BLaER1 treated with 17β-estradiol and CSF1 and Interleukin-3, amounts not matched to agents 10 nM and 100 nM (cell line): ENCODE results near the gene PDE4DIP.
"Not testable (repeated sequence)": the region's sequence is repeated elsewhere in the genome, so short reads cannot be mapped to it uniquely, and the experiment has no call there.

Experiments
- H3K27ac ChIP-seq, 11 experiments: shearing (Covaris generic); formaldehyde crosslinking; 2 replicates each; pipeline ENCODE4 v1.8.1; 2022
- H3K27me3 ChIP-seq, 11 experiments: shearing (Covaris generic); formaldehyde crosslinking; 2 replicates each; pipeline ENCODE4 v1.8.1; 2022
- H3K36me3 ChIP-seq, 11 experiments: shearing (Covaris generic); formaldehyde crosslinking; 2 replicates each; pipeline ENCODE4 v1.8.1; 2022
- H3K4me1 ChIP-seq, 10 experiments: shearing (Covaris generic); formaldehyde crosslinking; 2 replicates each; pipeline ENCODE4 v1.8.1; 2022
- H3K4me2 ChIP-seq, 11 experiments: shearing (Covaris generic); formaldehyde crosslinking; 2 replicates each; pipeline ENCODE4 v1.8.1; 2022
- H3K4me3 ChIP-seq, 10 experiments: shearing (Covaris generic); formaldehyde crosslinking; 2 replicates each; pipeline ENCODE4 v1.8.1; 2022
- H3K9ac ChIP-seq, 11 experiments: shearing (Covaris generic); formaldehyde crosslinking; 2 replicates each; pipeline ENCODE4 v1.8.1; 2022
- H3K9me3 ChIP-seq, 11 experiments: shearing (Covaris generic); formaldehyde crosslinking; replicated peaks in 1 of 11; 2 replicates each; pipeline ENCODE4 v1.8.1; 2022
- H4K20me1 ChIP-seq, 11 experiments: shearing (Covaris generic); formaldehyde crosslinking; 2 replicates each; pipeline ENCODE4 v1.8.1; 2022

PDE4DIP gene

DNA sequence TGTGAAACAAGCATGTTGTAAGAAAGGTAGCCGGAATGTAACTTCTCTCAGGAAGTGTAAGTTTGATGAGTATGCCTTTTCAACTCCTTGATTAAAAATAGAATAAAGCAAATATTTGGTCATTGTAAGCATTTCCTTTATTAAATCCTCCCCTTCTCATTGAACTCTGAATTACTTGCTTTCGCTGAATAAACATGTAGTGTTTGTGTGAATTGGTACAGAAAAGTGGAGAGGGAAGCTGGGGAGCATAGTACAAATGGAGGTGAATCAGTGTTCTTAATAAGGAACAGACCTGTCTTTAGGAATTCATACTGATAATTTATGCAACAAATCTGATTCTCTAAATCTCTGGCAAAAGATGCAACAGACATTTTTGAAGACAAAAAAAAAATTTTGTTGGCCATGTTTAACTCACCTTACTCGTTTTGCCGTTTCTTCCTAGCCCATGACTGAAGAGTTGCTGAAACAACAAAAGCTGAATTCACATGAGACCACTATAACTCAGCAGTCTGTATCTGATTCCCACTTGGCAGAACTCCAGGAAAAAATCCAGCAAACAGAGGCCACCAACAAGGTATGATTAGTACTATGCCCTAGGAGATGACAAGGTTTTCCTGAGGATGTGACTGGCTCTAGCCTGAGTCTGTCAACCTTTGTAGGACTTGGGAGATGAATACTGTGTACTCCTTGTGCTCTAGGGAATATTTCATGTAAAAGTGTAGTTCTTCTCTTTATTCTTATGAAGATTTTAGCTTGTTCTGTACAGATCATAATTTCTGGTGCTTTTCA, 116.2 kb downstream of the PDE4DIP start:
- not testable (repeated sequence) for H3K9ac ChIP-seq, H3K4me3 ChIP-seq, H3K36me3 ChIP-seq, H3K4me2 ChIP-seq, H3K9me3 ChIP-seq, H3K27ac ChIP-seq, H4K20me1 ChIP-seq, H3K4me1 ChIP-seq, H3K27me3 ChIP-seq

DNA sequence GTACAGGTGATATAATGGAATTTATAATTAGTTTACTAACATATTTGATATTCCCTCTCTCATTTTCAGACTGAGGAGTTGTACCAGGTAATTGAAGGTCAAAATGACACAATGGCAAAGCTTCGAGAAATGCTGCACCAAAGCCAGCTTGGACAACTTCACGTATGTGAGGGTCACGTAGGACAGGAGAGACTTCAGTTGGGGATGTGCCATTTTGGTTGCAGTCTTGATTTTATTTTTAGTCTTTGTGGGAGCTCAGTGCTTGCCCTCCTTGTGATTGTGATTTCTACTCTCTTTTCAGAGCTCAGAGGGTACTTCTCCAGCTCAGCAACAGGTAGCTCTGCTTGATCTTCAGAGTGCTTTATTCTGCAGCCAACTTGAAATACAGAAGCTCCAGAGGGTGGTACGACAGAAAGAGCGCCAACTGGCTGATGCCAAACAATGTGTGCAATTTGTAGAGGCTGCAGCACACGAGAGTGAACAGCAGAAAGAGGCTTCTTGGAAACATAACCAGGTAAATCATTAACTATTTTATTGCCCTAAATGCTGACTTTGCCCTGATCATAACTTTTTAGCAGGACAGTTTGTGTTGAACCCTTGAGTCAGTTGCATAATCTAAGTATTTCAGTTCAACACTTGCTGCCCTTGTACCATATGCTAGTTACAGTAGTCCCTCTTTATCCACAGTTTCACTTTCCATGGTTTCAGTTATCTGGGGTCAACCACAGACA, 118.1 kb downstream of the PDE4DIP start:
- not testable (repeated sequence) for H3K36me3 ChIP-seq, H4K20me1 ChIP-seq, H3K9me3 ChIP-seq, H3K4me1 ChIP-seq, H3K27ac ChIP-seq, H3K27me3 ChIP-seq, H3K9ac ChIP-seq, H3K4me2 ChIP-seq, H3K4me3 ChIP-seq

DNA sequence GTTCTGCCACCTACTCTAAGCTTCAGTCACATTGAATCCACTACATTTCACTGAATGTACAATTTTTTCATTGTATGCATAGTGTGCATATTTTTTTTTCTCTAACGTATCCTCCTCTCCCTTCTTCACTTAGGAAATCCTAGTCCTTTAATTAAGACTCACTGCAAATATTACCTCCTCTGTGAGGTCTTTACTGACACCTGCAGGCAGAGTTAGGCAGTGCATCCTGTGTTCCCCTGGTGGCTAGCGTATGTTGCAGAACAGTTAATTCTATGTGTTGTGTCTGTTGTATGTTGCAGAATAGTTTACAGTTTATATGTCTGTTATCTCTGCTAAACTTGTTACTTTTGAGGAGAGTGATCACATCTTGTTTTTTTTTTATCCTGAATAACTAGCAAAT, 121.9 kb downstream of the PDE4DIP start:
- not testable (repeated sequence) for H3K27ac ChIP-seq, H3K4me2 ChIP-seq, H4K20me1 ChIP-seq, H3K36me3 ChIP-seq, H3K4me1 ChIP-seq, H3K4me3 ChIP-seq, H3K9me3 ChIP-seq, H3K27me3 ChIP-seq, H3K9ac ChIP-seq

DNA sequence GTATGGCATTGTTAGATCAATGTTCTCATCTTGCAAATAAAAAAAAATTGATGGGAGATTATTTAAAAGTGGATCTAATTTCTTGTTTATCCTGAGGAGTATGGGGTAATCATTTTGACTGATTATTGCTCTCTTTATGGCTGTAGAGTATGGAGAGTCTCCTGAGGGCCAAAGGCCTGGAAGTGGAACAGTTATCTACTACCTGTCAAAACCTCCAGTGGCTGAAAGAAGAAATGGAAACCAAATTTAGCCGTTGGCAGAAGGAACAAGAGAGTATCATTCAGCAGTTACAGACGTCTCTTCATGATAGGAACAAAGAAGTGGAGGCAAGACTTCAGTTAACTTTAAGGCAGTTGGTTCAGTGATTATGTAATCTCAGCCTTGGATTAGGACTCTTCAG, 123.4 kb downstream of the PDE4DIP start:
- H3K4me1 ChIP-seq, H3K27me3 ChIP-seq, H3K4me3 ChIP-seq, H3K9ac ChIP-seq, H4K20me1 ChIP-seq, H3K4me2 ChIP-seq, H3K36me3 ChIP-seq, H3K9me3 ChIP-seq, H3K27ac ChIP-seq: not testable (repeated sequence)

DNA sequence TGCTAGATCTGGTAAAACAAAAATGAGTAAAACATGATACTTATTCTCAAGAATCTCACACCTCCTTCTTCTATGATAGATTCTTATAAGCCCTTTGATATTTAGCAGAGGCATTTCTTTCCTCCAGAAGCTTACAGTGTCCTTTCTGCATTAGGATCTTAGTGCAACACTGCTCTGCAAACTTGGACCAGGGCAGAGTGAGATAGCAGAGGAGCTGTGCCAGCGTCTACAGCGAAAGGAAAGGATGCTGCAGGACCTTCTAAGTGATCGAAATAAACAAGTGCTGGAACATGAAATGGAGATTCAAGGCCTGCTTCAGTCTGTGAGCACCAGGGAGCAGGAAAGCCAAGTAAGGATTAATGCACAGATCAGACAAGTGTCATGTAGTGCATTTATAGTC, 124.5 kb downstream of the PDE4DIP start:
- not testable (repeated sequence) for H3K4me2 ChIP-seq, H4K20me1 ChIP-seq, H3K4me3 ChIP-seq, H3K9ac ChIP-seq, H3K27me3 ChIP-seq, H3K27ac ChIP-seq, H3K9me3 ChIP-seq, H3K36me3 ChIP-seq, H3K4me1 ChIP-seq

DNA sequence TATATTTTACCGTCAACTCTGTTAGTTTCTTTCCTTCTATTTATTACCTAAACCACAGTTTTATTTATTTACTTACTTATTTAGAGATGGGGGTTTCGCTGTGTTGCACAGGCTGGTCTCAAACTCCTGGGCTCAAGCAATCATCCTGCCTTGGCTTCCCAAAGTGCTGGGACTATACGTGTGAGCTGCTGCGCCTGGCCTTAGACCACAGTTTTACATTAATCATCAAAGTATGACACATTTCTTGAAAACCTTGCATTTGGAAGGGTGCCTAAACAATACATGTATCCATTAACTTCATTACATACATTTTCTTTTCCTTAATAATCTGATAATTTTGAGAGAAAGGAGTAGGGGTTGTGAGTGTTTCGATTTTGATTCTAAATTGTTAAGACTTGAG, 124.9 kb downstream of the PDE4DIP start:
- not testable (repeated sequence) for H3K27ac ChIP-seq

DNA sequence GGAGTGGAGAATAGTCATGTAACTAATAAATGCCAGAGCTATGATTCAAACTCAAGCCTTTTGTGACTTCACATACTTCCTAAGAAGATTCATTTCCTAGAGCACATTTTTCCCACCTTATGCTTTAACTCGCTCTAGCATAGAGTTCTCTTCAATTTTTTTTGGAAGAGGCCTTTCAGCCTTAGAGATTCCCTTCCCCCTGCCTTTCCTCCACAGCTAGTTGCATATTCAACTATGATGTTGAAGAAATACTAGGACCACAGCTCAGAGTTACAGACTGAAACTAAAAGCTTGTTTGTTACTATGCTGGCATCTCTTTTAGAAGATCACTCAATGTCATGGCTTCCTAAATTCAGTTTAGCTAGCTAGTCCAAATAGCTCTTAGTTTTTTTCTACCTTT, 131.2 kb downstream of the PDE4DIP start:
- H3K27me3 ChIP-seq, H4K20me1 ChIP-seq, H3K9me3 ChIP-seq, H3K4me3 ChIP-seq: not testable (repeated sequence)
- peak overlapping the region in 8 of 11 experiments; percentile 15 to 60 (median 44); a peak in 9 of 22 replicates for H3K4me2 ChIP-seq
- peak overlapping the region in 3 of 11 experiments; percentile 47 to 55 (median 49); a peak in 8 of 22 replicates for H3K9ac ChIP-seq
- peaks cover 0 to 12% (median 7%) of the 10 kb centered on the region in 10 experiments; a peak in 11 of 20 replicates for H3K4me1 ChIP-seq
- peak overlapping the region in 8 of 11 experiments; percentile 36 to 81 (median 64); a peak in 16 of 22 replicates for H3K27ac ChIP-seq
- peaks cover 25 to 29% (median 28%) of the 10 kb centered on the region in 11 experiments for H3K36me3 ChIP-seq

More for the DNA sequence above, 124.9 kb downstream of the PDE4DIP start:
- H3K4me3 ChIP-seq, H4K20me1 ChIP-seq, H3K36me3 ChIP-seq, H3K9ac ChIP-seq, H3K4me1 ChIP-seq, H3K27me3 ChIP-seq, H3K9me3 ChIP-seq, H3K4me2 ChIP-seq: not testable (repeated sequence)

DNA sequence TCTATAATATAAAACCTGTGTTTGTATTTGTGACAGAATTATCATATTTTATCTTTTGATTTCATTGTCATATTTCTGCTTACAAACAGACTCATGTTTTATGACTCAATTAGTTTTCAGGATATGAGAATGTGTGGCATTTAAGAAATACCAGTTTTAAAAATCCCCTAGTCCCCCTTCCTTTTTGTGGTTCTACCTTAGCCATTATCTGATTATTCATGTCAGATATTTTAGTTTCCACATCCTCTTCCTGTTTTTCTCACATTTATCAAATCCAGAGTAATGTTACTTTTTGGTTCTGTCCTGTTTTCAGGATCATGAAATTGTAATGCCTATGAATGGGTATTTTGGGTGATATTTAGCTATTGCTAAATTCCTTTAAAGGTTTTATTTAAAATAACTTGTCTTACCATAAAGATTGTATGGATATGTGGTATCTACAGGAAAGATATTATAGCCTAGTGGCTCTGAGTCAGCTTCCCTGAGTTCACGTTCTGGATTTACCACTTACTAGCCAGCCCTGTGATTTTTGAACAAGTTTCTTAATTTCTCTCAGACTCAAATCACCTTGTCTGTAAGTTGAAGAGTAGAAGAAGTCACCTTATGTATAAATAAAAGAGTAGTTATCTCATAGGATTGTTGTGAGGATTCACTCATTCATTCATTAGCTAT, 131.8 kb downstream of the PDE4DIP start:
- Histone ChIP-seq H3K36me3 (peaks cover 28 to 34% (median 31%) of the 10 kb centered on the region in 11 experiments), H3K4me1 (peaks cover 0 to 12% (median 7%) of the 10 kb centered on the region in 10 experiments; a peak in 11 of 20 replicates), H3K27ac (peak overlapping the region in 8 of 11 experiments; percentile 36 to 81 (median 64); a peak in 16 of 22 replicates), H3K4me2 (peak overlapping the region in 7 of 11 experiments; percentile 21 to 60 (median 43); a peak in 8 of 22 replicates), H3K9ac (peak overlapping the region in 3 of 11 experiments; percentile 47 to 55 (median 49); a peak in 6 of 22 replicates)
- H3K27me3 ChIP-seq, H3K4me3 ChIP-seq, H3K9me3 ChIP-seq, H4K20me1 ChIP-seq: not testable (repeated sequence)

DNA sequence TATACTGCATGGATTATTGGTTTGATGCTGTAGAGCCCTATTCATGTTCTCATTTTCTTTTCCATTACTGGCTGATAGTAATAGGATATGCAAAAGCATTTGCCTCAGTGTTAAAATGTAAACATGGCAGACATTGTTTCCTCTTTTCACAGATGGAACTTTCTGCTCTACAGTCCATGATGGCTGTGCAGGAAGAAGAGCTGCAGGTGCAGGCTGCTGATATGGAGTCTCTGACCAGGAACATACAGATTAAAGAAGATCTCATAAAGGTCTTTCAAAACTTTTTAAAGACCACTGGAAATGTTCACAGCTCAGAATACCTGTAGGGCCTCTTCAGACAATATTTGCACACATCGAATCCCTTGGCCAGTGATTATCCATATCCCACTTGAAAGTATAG, 133.6 kb downstream of the PDE4DIP start:
- H3K27ac ChIP-seq, H3K4me2 ChIP-seq: not testable (repeated sequence)

DNA sequence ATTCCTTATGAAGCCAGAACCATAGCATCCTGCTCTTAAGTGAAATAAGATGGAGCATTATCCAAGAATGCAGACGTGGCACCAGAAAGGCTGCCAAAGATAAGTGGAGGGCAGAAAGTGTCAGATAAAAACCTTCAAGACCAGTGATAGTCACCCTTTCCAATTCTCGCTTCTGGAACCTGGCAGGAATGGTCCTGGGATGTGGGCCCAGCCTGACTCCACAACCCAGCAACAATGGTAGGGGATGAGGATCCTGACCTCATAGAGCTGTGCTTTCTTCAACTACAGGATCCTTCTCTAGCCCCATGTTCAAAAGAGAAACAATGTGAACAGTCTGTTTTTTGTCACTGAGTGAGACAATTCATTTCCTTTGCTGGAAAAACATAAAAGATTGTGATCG, 145.2 kb downstream of the PDE4DIP start:
- H3K9ac ChIP-seq, H3K4me1 ChIP-seq, H4K20me1 ChIP-seq: not testable (repeated sequence)

More for the DNA sequence above, 133.6 kb downstream of the PDE4DIP start:
- H3K27me3 ChIP-seq, H3K9ac ChIP-seq, H3K4me3 ChIP-seq, H4K20me1 ChIP-seq, H3K9me3 ChIP-seq: not testable (repeated sequence)
- peaks cover 32 to 52% (median 40%) of the 10 kb centered on the region in 11 experiments for H3K36me3 ChIP-seq
- peaks cover 0 to 12% (median 7%) of the 10 kb centered on the region in 10 experiments; a peak in 11 of 20 replicates for H3K4me1 ChIP-seq

DNA sequence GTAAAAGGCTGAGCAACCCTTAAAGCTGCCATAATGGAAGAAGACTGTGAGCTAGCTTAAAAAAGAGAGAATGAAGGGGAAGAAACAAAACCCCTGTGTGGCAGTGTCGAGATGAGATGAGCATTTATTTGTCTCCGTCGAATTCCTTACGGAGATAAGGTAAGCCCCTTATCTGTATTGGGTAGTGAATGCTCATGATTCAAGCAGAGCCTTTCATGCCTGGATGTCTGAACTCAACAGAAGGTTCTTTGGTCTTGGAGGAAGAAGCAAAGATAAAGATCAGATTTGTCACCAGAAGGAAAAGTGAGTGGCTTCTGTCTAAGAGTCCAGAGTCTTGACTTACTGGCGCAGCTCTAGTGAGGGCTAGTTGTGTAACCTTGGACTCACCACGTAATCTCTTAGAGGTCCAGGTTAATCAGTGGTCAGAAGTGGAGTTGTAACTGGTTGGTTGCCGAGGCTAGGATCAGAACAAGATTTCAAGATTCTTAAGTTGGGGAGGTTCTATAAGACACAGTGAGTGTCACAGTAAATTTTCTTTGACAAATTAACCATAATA, 146.1 kb downstream of the PDE4DIP start:
- H3K4me1 ChIP-seq, H3K9ac ChIP-seq, H3K36me3 ChIP-seq, H4K20me1 ChIP-seq, H3K27ac ChIP-seq, H3K4me3 ChIP-seq, H3K9me3 ChIP-seq, H3K4me2 ChIP-seq, H3K27me3 ChIP-seq: not testable (repeated sequence)

More for the DNA sequence above, 145.2 kb downstream of the PDE4DIP start:
- H3K36me3 ChIP-seq, H3K4me3 ChIP-seq, H3K9me3 ChIP-seq, H3K4me2 ChIP-seq, H3K27ac ChIP-seq, H3K27me3 ChIP-seq: not testable (repeated sequence)

DNA sequence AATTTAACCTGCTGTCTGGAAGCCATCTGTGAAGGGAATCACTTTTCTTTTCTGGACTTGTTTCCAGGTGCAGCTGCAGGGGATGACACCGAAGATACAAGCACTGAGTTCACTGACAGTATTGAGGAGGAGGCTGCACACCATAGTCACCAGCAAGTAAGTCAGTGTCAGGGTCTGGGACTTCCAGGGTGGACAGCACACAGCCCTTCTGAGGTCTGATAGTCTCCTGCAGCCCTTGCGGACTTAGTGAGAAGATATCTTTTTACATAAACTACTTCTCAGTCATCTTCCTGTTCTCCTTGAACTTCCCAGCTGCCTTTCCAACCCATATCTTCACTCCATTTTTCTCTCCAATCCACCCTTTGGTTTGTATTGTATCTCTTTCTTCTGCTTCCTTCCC, 147.6 kb downstream of the PDE4DIP start:
- not testable (repeated sequence) for H3K4me2 ChIP-seq, H3K4me3 ChIP-seq, H3K27me3 ChIP-seq, H3K9me3 ChIP-seq, H3K4me1 ChIP-seq, H3K9ac ChIP-seq, H3K27ac ChIP-seq, H4K20me1 ChIP-seq, H3K36me3 ChIP-seq

DNA sequence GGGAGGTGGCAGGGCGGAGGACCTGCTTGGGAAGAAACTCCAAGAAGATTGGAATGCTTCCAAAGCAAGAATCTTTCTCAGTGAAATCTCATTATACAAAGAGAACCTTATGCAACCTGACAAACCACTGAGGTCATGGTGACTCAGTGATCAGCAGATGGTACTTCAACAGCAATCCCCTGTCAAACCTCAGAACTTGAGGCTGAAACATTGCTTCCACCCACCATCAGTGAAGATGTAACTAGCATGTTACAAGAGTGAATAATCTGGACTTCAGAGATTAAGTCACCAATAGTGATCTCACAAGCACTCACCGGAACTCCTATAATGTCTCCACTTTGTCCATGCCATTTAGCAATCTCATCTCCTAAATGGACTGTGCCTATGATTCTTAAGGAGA, 148.1 kb downstream of the PDE4DIP start:
- not testable (repeated sequence) for H3K27ac ChIP-seq, H3K4me2 ChIP-seq

More for the DNA sequence above, 148.1 kb downstream of the PDE4DIP start:
- not testable (repeated sequence) for H3K27me3 ChIP-seq, H3K36me3 ChIP-seq, H3K9me3 ChIP-seq, H4K20me1 ChIP-seq, H3K4me1 ChIP-seq, H3K4me3 ChIP-seq, H3K9ac ChIP-seq
